ENCODE results near the gene CC2D1A. TPM values are rescaled to one million over a fixed set of nuclear protein-coding genes. Genes with fewer than 3 reads are reported as not detected.

The CC2D1A gene
- total and polyA plus RNA-seq, 2 experiments from 2014 or later, result 23.1 to 39.7 TPM

DNA sequence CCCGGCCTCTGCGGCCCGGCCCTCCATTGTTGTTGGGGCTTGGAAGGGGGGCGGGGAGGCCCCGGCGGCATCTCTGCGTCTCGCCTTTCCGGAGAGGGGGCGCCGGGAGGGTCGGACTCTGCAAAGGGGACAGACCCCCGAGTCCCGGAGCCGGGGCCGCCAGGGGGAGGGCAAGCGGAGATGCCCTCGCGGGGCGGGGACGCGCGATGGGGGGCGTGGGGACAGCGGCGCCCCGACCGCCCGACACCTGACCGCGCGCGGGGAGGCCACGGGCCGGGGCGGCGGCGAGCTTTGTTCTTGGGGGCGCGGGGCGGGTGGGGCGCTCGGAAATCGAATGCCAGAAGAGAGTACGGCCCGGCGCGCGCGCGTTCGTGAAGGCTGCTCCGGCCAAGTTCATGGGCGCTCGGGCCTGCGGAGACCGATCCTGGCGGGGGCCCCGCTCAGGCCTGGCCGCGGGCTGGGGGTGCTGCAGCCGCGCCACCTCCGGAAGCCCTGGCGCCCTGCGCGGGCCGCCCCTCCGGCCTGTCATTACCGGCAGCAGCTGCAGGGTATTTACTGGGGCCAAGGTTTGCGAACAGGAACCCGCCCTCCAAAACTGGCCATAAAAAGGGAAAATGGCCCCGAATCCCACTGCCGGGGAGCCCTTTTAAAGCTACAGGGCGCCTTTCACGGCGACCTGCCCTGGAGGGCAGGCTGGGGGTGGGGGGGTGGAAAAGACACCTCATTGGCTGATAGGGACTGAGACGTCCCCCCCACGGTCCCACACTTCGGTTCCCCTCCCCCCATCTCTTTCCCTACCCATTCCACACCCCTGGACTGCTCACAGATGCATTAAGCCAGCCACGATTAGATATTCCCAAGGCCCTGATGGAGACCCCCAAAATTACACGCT lies 40.2 kb upstream of the CC2D1A start (continued):
- no peak for TF ChIP-seq ZNF462 (CRISPR knock-in tag; IDR thresholded peaks at IDR 0.05)
- TF ChIP-seq, protein P1, sequence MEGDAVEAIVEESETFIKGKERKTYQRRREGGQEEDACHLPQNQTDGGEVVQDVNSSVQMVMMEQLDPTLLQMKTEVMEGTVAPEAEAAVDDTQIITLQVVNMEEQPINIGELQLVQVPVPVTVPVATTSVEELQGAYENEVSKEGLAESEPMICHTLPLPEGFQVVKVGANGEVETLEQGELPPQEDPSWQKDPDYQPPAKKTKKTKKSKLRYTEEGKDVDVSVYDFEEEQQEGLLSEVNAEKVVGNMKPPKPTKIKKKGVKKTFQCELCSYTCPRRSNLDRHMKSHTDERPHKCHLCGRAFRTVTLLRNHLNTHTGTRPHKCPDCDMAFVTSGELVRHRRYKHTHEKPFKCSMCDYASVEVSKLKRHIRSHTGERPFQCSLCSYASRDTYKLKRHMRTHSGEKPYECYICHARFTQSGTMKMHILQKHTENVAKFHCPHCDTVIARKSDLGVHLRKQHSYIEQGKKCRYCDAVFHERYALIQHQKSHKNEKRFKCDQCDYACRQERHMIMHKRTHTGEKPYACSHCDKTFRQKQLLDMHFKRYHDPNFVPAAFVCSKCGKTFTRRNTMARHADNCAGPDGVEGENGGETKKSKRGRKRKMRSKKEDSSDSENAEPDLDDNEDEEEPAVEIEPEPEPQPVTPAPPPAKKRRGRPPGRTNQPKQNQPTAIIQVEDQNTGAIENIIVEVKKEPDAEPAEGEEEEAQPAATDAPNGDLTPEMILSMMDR (conservative IDR thresholded peaks at IDR 0.05; ENCODE audit: low read depth in 2 of 2), result no peak
- no peak for TF ChIP-seq POLR2AphosphoS5 (IDR thresholded peaks at IDR 0.05; ENCODE audit: low read depth)
- TF ChIP-seq CREB1 (CRISPR knock-in tag; IDR thresholded peaks at IDR 0.05; ENCODE audit: low read depth), result no peak
- TF ChIP-seq STAT1 (IDR thresholded peaks at IDR 0.05; ENCODE audit: unreplicated experiment), result no peak
- TF ChIP-seq ZNF331 (CRISPR knock-in tag; IDR thresholded peaks at IDR 0.05; ENCODE audit: low read depth), result no peak
